HG03378 (cell line): ENCODE results near the gene NFKBIB.
"Not testable (repeated sequence)": the region's sequence is repeated elsewhere in the genome, so short reads cannot be mapped to it uniquely, and the experiment has no call there.

ENCODE experiments used
- ATAC-seq: cut with Tn5 transposase; IDR thresholded peaks from one replicate; pipeline ENCODE4 v1.9.1; 2021; ENCODE audit warnings: mild to moderate bottlenecking, moderate library complexity; ENCODE audit not compliant: unreplicated experiment

The NFKBIB gene

DNA sequence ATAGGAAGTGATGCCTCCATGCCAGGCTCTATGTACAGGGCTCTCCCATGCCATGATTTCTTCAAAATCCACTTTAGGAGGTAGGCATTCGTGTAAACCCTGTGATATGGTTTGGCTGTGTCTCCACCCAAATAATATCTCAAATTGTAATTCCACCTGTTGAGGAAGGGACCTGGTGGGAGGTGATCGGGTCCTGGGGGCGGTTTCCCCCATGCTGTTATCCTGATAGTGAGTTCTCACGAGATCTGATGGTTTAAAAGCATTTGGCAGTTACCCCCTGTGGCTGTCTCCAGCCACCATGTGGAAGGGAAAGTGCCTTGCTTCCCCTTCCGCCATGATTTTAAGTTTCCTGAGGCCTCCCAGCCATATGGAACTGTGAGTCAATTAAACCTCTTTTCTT lies 22.7 kb downstream of the NFKBIB start:
- ATAC-seq = no peak

GRCh38 chr19:38924388-38924787 lies 24.6 kb downstream of the NFKBIB start:
- no peak for ATAC-seq

DNA sequence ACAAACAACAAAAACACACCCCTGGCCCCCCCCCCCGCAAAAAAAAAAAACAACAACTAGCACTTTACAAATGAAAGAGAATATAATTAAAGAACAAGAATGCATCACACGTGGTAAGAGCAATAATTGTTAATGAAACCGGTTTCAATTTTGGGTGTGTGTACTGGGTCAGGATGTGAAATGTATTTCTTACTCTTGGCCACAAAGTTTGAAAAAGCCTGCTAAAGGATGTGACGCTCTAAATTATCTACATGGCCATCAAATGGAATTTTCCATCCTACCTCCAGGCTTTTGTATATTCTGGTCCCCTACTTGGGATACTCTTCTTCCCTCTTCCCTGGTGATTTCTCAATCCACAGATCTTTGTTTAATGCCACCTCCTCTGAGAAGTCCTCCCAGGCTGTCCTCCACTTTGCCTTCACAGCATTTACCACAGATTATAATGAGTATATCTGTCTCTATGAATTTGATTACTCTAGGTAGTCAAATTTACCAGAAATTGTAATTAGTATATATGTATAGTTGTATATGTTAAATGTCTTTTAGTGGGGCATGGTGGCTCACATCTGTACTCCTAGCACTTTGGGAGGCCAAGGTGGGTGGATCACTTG lies 28.7 kb downstream of the NFKBIB start:
- no peak for ATAC-seq

DNA sequence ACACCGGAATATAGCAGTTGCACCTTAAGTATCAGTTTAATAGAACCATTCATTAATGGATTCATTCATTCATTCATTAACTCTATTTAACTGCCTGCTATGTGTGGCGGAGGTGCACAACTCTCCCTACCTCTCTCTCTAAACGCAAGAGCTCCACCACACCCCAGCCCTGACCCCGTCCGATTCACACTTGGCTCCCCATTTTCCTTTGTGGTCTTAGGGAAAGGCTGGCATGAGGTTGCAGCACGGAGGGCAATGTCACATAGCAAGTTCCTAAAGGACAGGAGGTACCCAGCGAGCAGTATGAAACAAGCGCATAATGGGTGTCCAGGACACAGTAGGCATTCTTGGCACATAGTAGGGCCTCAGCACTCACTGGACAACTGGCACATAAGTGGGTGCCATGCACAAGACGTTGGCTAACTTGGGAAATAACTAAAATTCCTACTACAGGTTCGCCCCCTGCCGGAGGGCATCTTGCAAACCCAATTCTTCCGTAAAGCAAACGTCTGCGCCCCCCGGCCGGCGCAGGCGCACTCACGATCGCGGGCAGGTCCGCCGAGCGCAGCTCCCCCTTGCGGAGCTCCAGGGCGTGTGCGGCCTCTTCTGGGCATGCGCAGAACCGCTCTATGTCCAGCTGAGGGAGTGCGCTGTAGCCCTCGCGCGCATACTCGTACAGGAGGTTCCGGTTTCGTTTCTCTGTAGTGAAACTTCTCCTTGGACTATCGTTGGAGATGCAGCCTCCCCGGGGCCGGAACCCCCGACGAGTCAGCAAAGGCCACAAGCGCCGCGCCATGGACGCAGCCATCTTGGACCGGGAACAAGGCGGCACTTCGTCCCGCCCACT lies 30.4 kb downstream of the NFKBIB start, which contains the start of gene SARS2:
Gene SARS2, minus strand, starts transcription at position 835 of the 847 bp plus-strand sequence. Its CDS starts 27 bp downstream, at position 808.
- ATAC-seq = peak; percentile 72

GRCh38 chr19:38930776-38931520 lies 31.2 kb downstream of the NFKBIB start, which contains the start of gene MRPS12:
Gene MRPS12, plus strand, starts transcription at chr19:38930944. Its CDS starts 351 bp downstream, at chr19:38931295.
- ATAC-seq = peak; percentile 88

- ATAC-seq = no peak
Measured at GRCh38 chr19:38931521-38931793, 31.7 kb downstream of the NFKBIB start.

DNA sequence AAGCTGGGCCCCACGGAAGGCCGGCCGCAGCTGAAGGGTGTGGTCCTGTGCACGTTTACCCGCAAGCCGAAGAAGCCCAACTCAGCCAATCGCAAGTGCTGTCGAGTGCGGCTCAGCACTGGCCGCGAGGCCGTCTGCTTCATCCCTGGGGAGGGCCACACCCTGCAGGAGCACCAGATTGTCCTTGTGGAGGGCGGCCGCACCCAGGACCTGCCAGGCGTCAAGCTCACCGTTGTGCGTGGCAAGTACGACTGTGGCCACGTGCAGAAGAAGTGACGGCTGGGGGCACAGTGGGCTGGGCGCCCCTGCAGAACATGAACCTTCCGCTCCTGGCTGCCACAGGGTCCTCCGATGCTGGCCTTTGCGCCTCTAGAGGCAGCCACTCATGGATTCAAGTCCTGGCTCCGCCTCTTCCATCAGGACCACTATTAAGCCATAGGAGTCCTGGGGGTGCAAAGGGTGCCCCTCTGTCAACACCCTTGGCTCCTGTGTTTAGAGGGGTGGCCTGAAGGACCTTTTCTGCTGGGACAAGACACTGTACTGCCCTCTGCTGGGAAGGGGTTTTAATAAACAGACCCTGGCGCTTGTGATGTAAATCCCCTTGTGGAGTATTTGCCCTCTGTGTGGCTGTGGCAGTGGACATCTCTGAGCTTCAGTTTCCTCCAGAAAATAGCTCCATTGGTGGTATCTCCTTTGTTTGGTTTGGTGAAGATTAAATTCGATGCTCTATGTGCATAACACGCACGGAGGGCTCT lies 32.8 kb downstream of the NFKBIB start:
- ATAC-seq = no peak

DNA sequence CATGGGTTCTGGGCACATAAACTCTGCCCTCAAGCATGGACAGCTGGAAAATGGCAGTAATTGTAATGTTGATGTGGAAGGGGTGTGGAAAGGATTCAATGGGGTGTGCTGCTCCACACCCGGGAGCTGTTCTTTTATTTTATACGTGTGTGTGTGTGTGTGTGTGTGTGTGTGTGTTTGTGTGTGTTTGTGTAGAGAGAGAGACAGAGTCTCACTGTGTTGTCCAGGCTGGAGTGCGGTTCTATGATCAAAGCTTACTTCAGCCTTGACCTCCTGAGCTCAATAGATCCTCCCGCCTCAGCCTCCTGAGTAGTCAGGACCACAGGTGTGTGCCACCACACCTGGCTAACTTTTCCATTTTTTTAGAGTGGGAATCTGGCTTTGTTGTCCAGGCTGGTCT lies 33.8 kb downstream of the NFKBIB start:
- no peak for ATAC-seq

DNA sequence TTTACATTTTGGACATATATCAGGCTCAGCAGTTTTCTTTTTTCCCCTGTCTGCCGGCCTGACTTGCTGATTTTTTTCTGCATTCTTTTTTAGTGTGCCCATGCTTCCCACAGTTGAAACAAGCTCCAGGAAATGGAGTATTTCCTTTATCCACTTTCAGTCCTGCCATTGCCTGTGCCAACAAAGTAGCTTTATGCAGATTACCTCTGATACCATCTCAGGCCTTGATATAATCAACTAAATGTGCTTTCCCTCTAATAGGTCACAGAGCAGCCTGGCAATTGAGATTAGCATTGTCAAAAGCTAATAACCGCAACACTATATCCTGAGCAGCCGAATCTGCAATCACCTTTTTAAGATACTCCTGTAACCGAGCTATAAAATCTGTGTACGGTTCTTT lies 40.2 kb downstream of the NFKBIB start:
- ATAC-seq = no peak

DNA sequence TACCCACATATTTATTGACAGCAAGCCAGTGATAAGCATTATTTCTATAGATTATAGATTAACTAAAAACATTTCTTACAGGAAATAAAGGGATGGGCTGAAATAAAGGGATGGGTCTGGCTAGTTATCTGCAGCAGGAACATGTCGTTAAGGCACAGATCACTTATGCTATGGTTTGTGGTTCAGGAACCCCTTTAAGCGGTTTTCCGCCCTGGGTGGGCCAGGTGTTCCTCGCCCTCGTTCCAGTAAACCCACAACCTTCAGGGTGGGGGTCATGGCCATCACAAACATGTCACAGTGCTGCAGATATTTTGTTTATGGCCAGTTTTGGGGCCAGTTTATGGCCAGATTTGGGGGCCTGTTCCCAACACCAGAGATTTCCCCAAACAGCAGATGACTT lies 41.7 kb downstream of the NFKBIB start:
- not testable (repeated sequence) for ATAC-seq

DNA sequence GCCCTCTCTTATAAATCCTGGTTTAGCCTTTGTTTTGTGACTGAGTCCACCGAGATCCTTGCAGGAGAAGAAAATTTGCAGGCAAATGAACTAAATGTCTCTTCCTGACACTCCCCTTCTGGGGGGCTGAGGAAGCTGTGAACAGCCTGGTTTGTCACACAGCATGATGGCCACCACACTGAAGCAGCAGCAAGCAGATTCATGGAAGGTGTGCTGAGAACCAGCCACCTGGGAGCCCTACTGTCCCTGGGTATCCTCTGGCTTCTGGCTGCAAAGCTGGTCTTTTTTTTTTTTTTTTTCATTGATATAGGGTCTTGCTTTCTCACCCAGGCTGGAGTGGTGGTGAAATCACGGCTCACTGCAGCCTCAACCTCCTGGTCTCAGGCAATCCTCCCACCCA lies 42.2 kb downstream of the NFKBIB start:
- no peak for ATAC-seq

- ATAC-seq = no peak
Measured at GRCh38 chr19:38942471-38943181, 42.9 kb downstream of the NFKBIB start.

DNA sequence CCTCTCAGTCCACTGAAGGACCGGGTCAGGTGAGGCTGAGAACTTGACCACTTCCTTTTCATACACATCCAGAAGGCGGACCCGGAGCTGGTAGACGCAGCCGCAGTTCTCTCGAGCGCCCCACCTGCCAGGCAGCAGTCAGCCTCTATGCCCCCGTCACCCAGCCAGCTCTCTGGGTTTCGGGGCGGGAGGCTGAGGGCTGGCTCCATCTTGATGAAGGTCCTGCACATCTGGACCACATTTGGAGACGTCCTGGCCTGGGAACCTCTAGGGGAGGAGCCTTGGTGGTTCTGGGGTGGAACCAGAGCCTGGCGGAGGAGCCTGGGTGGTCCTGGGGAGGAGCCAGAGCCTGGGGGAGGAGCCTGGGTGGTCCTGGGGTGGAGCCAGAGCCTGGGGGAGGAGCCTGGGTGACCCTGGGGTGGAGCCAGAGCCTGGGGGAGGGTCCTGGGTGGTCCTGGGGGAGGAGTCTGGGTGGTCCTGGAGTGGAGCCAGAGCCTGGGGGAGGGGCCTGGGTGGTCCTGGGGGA lies 45.3 kb downstream of the NFKBIB start:
- no peak for ATAC-seq

- ATAC-seq = no peak
Measured at GRCh38 chr19:38945562-38946228, 45.9 kb downstream of the NFKBIB start.

DNA sequence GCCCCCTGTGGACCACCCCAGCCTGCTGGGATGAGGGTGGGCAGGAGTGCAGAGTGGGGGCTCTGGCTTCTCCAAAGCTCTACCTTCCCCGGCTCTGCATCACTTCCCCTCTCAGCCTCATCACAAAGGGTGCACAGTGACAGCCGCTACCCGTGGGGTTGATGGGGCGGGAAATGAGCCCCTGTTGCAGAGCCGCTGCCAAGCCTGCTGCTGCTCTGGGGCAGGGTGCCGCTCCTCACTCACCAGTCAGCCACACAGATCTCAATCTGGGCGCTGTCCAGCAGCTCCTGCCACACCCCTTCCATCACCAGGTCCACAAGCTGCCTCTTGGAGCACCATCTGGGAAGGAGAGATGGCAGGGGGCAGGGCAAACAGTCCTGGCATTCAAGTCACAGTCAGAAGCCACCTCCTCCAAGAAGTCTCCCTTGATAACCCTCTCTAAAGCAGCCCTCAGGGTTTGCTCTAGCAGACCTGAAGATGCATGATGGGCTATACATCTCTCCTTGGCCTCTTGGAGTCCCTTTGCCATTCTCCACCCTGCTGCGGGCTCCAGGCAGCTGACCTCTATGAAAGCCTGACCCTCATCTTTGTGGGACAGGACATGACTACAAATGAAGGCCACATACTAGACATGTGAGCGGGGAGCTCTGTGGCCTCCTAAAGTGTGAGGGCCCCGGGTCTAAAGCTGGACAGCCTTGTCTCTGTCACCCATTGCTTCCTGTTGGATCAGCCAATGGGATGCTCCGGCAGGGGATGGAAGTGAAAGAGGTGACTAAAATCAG lies 46.7 kb downstream of the NFKBIB start:
- no peak for ATAC-seq

GRCh38 chr19:38949580-38950367 lies 50.0 kb downstream of the NFKBIB start:
- ATAC-seq = no peak

- ATAC-seq = no peak
Measured at GRCh38 chr19:38951187-38951586, 51.4 kb downstream of the NFKBIB start.
